ENCODE measurements around the gene SMIM41.

DNA sequence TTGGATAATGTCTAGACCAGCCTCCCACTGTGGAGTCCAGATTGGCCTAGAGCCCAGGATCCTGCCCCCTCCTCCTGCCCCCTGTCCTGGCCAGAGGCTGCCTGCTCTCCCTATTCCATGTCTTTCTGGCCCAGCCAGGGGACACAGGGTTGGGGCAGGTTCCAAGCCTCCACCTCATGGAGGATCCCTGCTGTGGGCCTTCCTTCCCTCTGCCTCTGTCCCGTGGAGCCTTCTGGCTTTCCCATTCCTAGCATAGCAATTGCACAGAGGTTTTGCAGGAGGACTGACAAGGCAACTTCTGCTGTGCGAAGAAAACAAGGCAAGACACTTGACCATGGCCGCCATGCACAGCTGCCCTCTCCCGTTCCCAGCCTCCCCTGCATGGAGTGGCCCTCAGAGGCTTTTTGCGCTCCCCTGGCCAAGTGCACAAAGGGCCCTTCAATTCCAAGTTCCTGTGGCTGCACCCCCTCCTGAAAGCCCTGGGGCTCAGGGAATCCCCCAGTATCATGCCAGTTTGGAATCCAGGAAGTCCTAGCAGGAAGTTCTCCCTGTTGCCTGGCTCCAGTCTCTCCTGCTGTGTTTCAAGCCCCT, 70.2 kb downstream of the SMIM41 start:
- TF ChIP-seq, protein P1, sequence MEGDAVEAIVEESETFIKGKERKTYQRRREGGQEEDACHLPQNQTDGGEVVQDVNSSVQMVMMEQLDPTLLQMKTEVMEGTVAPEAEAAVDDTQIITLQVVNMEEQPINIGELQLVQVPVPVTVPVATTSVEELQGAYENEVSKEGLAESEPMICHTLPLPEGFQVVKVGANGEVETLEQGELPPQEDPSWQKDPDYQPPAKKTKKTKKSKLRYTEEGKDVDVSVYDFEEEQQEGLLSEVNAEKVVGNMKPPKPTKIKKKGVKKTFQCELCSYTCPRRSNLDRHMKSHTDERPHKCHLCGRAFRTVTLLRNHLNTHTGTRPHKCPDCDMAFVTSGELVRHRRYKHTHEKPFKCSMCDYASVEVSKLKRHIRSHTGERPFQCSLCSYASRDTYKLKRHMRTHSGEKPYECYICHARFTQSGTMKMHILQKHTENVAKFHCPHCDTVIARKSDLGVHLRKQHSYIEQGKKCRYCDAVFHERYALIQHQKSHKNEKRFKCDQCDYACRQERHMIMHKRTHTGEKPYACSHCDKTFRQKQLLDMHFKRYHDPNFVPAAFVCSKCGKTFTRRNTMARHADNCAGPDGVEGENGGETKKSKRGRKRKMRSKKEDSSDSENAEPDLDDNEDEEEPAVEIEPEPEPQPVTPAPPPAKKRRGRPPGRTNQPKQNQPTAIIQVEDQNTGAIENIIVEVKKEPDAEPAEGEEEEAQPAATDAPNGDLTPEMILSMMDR (IDR thresholded peaks at IDR 0.05): no peak
- TF ChIP-seq POLR2A (IDR thresholded peaks at IDR 0.05): no peak

All from sigmoid colon (tissue), 3 donors.